NCI-H1417 (cell line): Measurements from ENCODE around the gene RNF169.
"Not testable (repeated sequence)": the region's sequence is repeated elsewhere in the genome, so short reads cannot be mapped to it uniquely, and the experiment has no call there.

Experiments used
- DNase-seq, 3 experiments: peaks; one replicate each; lab custom pipeline; 2025; lab: John Stamatoyannopoulos, UW

The RNF169 gene

GRCh38 chr11:74820763-74821162 is 72.1 kb downstream of the RNF169 start:
- DNase-seq, result no peak

DNA sequence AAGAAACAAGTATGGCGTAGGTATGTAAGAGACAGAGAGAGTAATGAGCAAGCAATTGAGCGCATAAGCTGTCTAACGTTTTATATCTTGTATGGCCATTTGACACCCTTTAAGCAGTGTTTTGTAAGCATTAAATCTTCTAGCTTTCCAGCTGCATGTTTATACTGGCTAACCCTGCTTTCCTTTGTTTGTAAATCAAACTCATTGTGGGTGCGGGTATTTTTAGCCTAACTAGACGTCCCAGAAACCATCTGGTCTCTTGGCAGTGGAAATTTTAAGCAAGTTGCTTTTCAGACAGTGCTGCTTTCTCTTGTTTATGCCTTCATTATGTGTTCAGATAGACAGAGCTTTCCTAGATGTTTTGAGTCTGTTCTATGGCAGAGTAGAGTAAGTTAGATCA is 73.5 kb downstream of the RNF169 start:
- no peak for DNase-seq

- DNase-seq, result no peak
Measured at GRCh38 chr11:74824285-74824982, 75.8 kb downstream of the RNF169 start.

- DNase-seq, result not testable (repeated sequence)
Measured at GRCh38 chr11:74825596-74825995, 76.9 kb downstream of the RNF169 start.

DNA sequence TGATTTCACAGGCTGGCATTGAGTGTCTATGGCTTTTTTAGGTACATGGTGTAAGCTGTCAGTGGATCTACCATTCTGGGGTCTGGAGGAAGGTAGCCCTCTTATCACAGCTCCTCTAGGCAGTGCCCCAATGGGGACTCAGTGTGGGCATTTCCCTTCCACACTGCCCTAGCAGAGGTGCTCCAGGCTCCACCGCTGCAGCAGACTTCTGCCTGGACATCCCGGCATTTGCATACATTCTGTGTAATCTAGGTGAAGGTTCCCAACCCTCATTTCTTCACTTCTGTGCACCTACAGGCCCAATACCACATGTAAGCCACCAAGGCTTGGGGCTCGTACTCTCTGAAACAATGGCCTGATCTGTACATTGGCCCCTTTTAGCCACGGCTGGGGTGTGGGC is 78.3 kb downstream of the RNF169 start:
- peak in 1 of 3 experiments; percentile 2 for DNase-seq

DNA sequence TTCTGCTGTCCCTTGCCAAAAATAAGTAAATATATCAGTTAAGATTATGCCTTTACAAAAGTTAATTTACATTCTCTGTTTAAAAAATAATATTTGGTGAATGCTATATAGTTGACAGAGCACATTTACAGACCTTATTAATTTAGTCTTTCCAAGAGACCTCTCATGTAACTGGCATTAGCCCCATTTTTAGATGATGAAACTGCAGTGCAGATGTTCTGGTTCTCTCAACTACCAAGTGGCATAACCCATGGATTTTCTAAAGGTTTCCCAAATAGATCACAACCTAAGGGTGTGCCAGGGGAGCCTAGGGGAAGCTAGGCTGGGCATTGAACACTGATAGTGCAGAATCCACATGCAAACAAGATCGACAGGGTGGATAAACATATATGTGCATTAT is 88.5 kb downstream of the RNF169 start:
- DNase-seq, result no peak

DNA sequence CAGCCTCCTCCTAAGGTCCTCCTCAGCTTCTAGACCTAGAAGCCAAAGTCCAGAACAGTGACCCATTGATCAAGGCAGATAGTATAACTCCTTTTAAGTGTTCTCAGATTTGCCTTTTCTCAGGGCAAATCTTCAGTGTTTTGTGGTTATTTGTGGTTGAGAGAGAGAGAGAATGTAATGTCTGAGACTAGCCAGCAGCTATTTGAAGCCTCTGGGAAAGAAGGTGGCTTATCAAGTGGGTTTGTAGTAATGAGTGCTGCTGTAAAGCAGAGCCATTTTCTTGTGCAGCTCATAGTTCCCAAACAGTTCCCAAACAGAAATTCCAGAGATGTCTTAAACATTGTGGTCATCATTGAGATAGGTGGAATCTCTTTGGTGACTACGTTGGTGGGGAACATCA is 89.5 kb downstream of the RNF169 start:
- no peak for DNase-seq

DNA sequence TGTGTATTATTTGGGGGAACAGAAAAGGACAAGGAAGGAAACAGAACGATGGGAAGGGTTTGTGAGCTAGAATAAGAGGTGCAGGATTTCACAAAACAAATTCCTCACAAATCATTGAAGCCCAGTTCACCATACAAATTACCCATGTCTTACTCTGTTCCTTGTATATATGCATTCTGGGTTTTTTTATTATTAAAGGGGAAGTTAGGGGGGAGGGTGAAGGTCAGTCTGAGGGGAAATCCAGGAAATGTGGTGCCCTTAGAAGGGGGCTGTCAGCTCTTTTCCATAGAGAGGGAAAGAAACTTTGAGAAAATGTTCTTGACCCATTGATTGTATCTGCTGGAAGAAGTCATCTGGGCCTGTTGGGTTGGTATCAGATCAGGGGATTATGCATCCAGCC is 90.8 kb downstream of the RNF169 start:
- DNase-seq, result no peak

GRCh38 chr11:74839971-74840370 is 91.3 kb downstream of the RNF169 start:
- DNase-seq, result no peak

DNA sequence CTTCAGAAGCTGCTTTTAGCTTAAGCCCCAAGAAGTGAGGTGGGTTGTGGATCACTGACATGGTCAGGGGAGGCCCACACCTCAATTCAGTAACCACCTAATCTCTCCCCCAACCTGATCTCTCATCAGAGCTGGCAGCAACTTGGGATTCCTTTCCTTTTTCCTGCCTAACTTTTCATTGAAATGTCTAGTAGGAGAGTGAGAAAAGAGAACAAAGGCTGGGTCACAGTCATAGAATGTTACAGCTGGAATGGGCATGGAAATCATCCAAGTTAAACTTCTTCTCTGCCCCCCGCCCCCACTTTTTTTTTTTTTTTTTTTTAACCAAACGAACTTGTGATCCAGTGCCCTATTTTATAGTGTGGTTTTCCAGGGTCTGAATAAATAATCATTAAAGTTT is 91.8 kb downstream of the RNF169 start:
- DNase-seq, result no peak

- DNase-seq, result no peak
Measured at GRCh38 chr11:74842967-74843366, 94.3 kb downstream of the RNF169 start.

DNA sequence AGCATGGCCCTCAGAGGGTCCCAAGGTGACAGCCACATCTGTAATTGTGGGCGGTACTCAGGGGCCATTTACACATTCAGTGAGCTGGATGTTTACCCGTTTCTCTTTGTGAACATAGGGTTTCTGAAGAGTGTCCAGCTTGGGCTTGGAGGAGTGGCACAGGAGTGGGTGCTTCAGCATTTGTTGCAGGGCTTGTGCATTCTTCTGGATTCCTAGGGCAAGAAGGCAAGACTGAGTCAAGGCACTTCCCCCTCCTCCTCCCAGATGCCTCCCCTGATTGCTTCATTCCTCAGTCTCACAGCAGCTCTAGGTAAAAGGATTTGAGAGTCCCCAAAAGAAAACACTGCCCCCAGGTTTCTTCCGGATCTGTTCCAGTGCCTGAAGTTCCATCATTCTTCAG is 95.4 kb downstream of the RNF169 start:
- no peak for DNase-seq

DNA sequence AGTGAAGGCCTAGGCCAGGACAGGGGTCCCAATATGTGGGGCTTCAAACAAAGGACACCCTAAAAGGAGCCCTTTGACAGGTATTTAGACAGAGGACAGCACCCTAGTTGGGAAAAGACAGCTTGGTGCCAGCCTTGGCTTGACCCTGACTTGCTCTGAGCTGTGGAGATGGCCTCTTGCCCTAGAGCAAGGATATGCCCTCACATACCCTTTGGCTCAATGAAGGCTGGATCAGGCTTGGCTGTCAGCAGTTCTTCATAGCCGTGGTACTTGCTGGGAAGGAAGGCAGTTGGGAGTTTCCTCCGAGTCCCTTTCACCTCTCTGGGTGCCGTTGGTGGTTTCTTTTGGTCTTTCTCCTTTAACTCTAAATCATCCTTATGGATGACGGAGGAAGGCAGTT is 96.2 kb downstream of the RNF169 start:
- DNase-seq, result no peak

- DNase-seq, result no peak
Measured at GRCh38 chr11:74845978-74846517, 97.4 kb downstream of the RNF169 start.

DNA sequence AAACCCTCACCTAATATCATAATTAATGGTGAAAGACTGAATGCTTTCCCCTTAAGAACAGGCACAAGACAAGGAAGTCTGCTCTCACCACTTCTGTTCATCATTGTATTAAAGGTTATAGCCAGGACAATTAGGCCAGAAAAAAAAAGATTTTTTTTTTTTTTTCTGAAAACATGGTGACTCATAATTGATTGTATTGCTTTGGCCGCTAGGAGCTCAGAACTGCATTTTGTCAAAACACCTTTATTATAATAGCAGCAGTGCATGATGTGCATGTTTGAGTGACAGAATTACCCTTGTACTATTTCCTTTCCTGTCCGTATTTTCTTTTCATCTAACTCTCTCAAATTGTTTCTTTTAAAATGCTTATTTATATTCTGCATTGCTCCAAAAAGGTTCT is 98.1 kb downstream of the RNF169 start:
- DNase-seq, result no peak

DNA sequence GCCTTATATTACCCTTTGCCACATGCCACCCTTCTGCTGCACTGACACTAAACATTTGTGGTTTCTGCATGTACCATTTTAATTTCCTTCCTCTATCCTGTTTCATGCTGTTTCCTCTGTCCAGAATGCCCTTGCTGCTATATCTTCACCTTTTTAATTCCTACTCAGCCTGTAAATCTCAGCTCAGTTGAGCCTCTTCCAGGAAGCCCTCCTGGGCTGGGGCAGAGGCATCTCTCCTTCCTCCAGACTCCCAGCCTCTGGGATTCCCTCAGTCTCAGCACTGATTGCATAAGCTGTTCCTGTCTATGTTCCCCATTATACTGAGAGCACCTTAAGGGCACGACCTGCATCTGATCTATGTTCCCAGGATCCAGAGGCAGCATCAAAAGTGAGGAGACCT is 98.7 kb downstream of the RNF169 start:
- no peak for DNase-seq

DNA sequence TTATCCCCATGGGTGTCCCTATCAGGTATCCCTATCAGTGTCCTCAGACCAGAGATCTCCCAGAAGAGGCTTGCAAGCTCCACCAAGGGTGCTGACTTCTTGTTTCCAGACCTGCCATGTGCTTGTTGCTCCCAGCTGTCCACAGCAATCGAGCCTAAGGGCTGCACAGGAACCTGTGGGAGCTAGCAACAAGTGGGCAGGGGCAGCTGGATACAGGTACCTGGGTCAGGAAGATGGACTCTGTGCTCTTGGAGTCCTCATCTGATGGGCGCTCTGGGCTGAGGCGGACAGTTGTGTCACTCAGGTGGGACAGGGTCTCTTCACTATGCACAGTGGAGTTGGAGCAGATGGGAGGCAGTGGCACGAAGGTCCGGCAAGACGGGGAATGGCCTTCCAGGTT is 99.2 kb downstream of the RNF169 start:
- DNase-seq, result no peak

- DNase-seq, result peak in 1 of 3 experiments; percentile 16
Measured at GRCh38 chr11:74849525-74850391, 101.1 kb downstream of the RNF169 start.

DNA sequence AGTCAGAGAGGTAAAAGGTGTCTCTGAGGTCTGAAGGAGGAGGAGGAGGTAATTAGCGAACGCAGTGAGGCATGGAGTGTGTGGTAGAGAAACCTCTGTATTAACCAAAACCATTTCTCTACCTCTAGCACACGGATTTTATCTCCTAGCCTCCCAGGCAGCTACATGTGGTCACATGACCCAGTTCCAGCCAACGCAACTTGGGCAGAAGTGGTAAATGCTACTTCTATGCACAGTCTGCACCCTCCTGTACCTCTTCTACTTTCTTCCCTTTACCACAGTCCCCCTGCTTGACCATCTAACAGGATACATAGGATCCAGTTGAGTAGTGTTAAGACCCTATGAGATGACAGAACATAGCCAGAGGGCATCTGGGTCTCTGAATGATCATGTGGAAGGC is 104.6 kb downstream of the RNF169 start:
- peak in 1 of 3 experiments; percentile 14 for DNase-seq

- DNase-seq, result no peak
Measured at GRCh38 chr11:74860743-74861142, 112.1 kb downstream of the RNF169 start.

GRCh38 chr11:74863410-74863809 is 114.8 kb downstream of the RNF169 start:
- DNase-seq, result no peak

GRCh38 chr11:74866557-74866956 is 117.9 kb downstream of the RNF169 start:
- DNase-seq, result no peak

DNA sequence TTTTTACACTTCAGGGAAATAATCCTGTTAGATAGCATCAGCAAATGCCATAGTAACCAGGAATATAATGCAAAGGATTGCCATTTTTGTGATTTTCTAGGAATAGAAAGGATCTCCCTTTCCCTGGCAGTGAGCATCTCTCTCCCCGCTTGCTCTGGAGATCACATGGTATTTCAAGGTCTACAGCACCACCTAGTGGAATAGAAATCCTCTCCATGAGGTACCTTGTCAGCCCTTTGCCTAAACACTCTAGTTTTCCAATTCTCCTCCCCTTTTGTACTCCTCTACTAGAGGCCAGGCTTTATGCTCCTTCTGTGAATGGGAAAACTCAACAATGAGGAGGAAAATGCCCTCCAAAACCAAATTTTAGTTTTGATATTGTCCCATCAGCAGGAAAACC is 121.8 kb downstream of the RNF169 start:
- no peak for DNase-seq
